CD14-positive monocyte (primary cell): ENCODE data around the gene RELN. TPM values are rescaled to one million over a fixed set of nuclear protein-coding genes. Genes with fewer than 3 reads are reported as not detected.

Experiments used
- DNase-seq, 3 donors: peaks; one replicate each; pipeline ENCODE4 v3.0.0-alpha.2; 2011 to 2022
- H2AFZ ChIP-seq: 2 replicates; pipeline ENCODE4 v1.6.0; 2012; ENCODE audit warnings: mild to moderate bottlenecking, low read depth, low read length, inconsistent platforms; ENCODE audit not compliant: insufficient read depth, poor library complexity, severe bottlenecking
- H3K27ac ChIP-seq, 2 donors: 1 replicate in 1 of 2; 2 replicates in 1 of 2; pipeline ENCODE4 v1.5.1; 2012 to 2013; ENCODE audit warnings: low read length in 2 of 2, control low read depth in 1 of 2, inconsistent platforms in 1 of 2, low read depth in 1 of 2, mild to moderate bottlenecking in 1 of 2
- H3K27me3 ChIP-seq, 2 donors: one replicate each; pipeline versions ENCODE4 v1.6.0 to v1.6.1; 2011 to 2013; ENCODE audit warnings: low read length in 2 of 2; ENCODE audit not compliant: control insufficient read depth in 2 of 2, insufficient read depth in 2 of 2
- H3K36me3 ChIP-seq, 2 donors: replicated peaks in 1 of 2; 1 replicate in 1 of 2; 2 replicates in 1 of 2; pipeline versions ENCODE4 v1.5.1 to v1.6.1; 2012 to 2013; ENCODE audit warnings: low read length in 2 of 2, control low read depth in 1 of 2, inconsistent platforms in 1 of 2, mild to moderate bottlenecking in 1 of 2; ENCODE audit not compliant: insufficient read depth in 2 of 2, control insufficient read depth in 1 of 2
- H3K4me1 ChIP-seq, 2 donors: 1 replicate in 1 of 2; 2 replicates in 1 of 2; pipeline versions ENCODE4 v1.5.1 to v1.6.1; 2012 to 2013; ENCODE audit warnings: low read length in 2 of 2, control low read depth in 1 of 2, inconsistent platforms in 1 of 2, mild to moderate bottlenecking in 1 of 2, moderate library complexity in 1 of 2; ENCODE audit not compliant: insufficient read depth in 2 of 2, control insufficient read depth in 1 of 2
- H3K4me2 ChIP-seq: replicated peaks from 2 replicates; pipeline ENCODE3; 2012; ENCODE audit warnings: low read length, moderate library complexity, mild to moderate bottlenecking; ENCODE audit not compliant: poor library complexity, severe bottlenecking; ENCODE audit errors: extremely low read depth
- H3K4me3 ChIP-seq, 3 experiments: fragments of 200-600 bp in 1 of 3; sonication (generic) in 1 of 3; replicated peaks in 1 of 3; 1 replicate in 2 of 3; 2 replicates in 1 of 3; pipeline ENCODE4 v1.5.1; 2011 to 2013; ENCODE audit warnings: low read length in 3 of 3, mild to moderate bottlenecking in 3 of 3, control low read depth in 2 of 3, low read depth in 2 of 3, inconsistent platforms in 1 of 3, moderate library complexity in 1 of 3
- H3K79me2 ChIP-seq: 2 replicates; pipeline ENCODE4 v1.6.0; 2012; ENCODE audit warnings: mild to moderate bottlenecking, control low read depth, inconsistent platforms, low read length, moderate library complexity; ENCODE audit not compliant: insufficient read depth
- H3K9ac ChIP-seq: 2 replicates; pipeline ENCODE4 v1.6.0; 2017; ENCODE audit warnings: low read length, mild to moderate bottlenecking; ENCODE audit not compliant: insufficient read depth, poor library complexity, severe bottlenecking
- H3K9me3 ChIP-seq, 2 donors: replicated peaks in 1 of 2; 1 replicate in 1 of 2; 2 replicates in 1 of 2; pipeline versions ENCODE4 v1.5.1 to v1.6.1; 2012 to 2013; ENCODE audit warnings: low read length in 2 of 2, control low read depth in 1 of 2; ENCODE audit not compliant: control insufficient read depth in 1 of 2, insufficient read depth in 1 of 2
- H4K20me1 ChIP-seq: 2 replicates; pipeline ENCODE4 v1.6.0; 2012; ENCODE audit warnings: mild to moderate bottlenecking, low read length, control low read depth, moderate library complexity; ENCODE audit not compliant: insufficient read depth
- H3K27ac Mint-ChIP-seq, 7 donors: one replicate each; pipeline ENCODE4 v1.8.0; 2020; ENCODE audit warnings: mild to moderate bottlenecking in 7 of 7, mixed read lengths in 7 of 7, moderate library complexity in 6 of 7, inconsistent platforms in 2 of 7
- H3K27me3 Mint-ChIP-seq, 3 donors: one replicate each; pipeline ENCODE4 v1.8.0; 2021 to 2022; ENCODE audit warnings: low read depth in 3 of 3, mild to moderate bottlenecking in 3 of 3, mixed read lengths in 3 of 3, moderate library complexity in 3 of 3, inconsistent platforms in 1 of 3
- H3K36me3 Mint-ChIP-seq, 2 donors: one replicate each; pipeline ENCODE4 v1.8.0; 2020; ENCODE audit warnings: mixed read lengths in 2 of 2, inconsistent platforms in 1 of 2, mild to moderate bottlenecking in 1 of 2
- H3K4me1 Mint-ChIP-seq: one replicate; pipeline ENCODE4 v1.8.0; 2020; ENCODE audit warnings: mild to moderate bottlenecking, mixed read lengths
- H3K4me3 Mint-ChIP-seq, 2 donors: one replicate each; pipeline ENCODE4 v1.8.0; 2020; ENCODE audit warnings: mild to moderate bottlenecking in 2 of 2, mixed read lengths in 2 of 2, moderate library complexity in 1 of 2
- H3K9me3 Mint-ChIP-seq, 7 donors: one replicate each; pipeline ENCODE4 v1.8.0; 2020 to 2022; ENCODE audit warnings: mixed read lengths in 7 of 7, mild to moderate bottlenecking in 6 of 7, moderate library complexity in 6 of 7, inconsistent platforms in 2 of 7
- CTCF ChIP-seq: fragments of 200-600 bp; IDR thresholded peaks from one replicate; pipeline ENCODE4 v1.8.0; 2022; ENCODE audit warnings: antibody characterized with exemption, mild to moderate bottlenecking
- WGBS: methylation state at CpG from one replicate; pipeline ENCODE4 v1.1.5; 2013; ENCODE audit warnings: missing lambda C conversion rate; ENCODE audit not compliant: insufficient coverage; 5-methylcytosine and 5-hydroxymethylcytosine counted together
- intact Hi-C, 2 donors: fragments of 100-400 bp; cut with micrococcal nuclease; formaldehyde crosslinking; loops; one replicate each; pipeline versions ENCODE4 v1.15.0 to v1.15.1; 2023
- polyA plus RNA-seq, 3 donors: library from polyadenylated mRNA; depleted of rRNA in 1 of 3; unstranded in 2 of 3; stranded (reverse) in 1 of 3; fragments of 300-500 nt in 2 of 3; fragments of >200 nt in 1 of 3; fragmentation: Illumina TruSeq in 2 of 3; gene quantifications; 1 replicate in 2 of 3; 2 replicates in 1 of 3; pipeline ENCODE4 v1.2.3, GENCODE V29; 2012 to 2021

Gene RELN
- polyA plus RNA-seq, 3 donors = not detected

GRCh38 chr7:103704701-103705100 is 284.8 kb downstream of the RELN start:
- H3K4me3 ChIP-seq = no peak overlapping the region
- Mint-ChIP-seq H3K9me3 (no peaks in the 10 kb centered on the region), H3K27ac (no peak overlapping the region), H3K27me3 (peaks cover 0 to 1% (median 0%) of the 10 kb centered on the region in 3 donors), H3K4me3 (no peak overlapping the region), H3K4me1 (no peaks in the 10 kb centered on the region), H3K36me3 (no peaks in the 10 kb centered on the region)
- H3K4me1 ChIP-seq = no peaks in the 10 kb centered on the region
- intact Hi-C loops = no loop called here
- no peak overlapping the region for H3K4me2 ChIP-seq
- no peaks in the 10 kb centered on the region for H3K9me3 ChIP-seq
- H3K27me3 ChIP-seq = no peaks in the 10 kb centered on the region
- DNase-seq = no peak
- H2AFZ ChIP-seq = no peak overlapping the region
- H4K20me1 ChIP-seq = no peaks in the 10 kb centered on the region
- no peak for TF ChIP-seq CTCF
- WGBS = 100% methylated on average over 1 of the region's 1 CpG
- no peaks in the 10 kb centered on the region for H3K36me3 ChIP-seq
- H3K79me2 ChIP-seq = no peaks in the 10 kb centered on the region
- no peak overlapping the region for H3K27ac ChIP-seq
- H3K9ac ChIP-seq = no peak overlapping the region

- no peak overlapping the region for H2AFZ ChIP-seq
- Mint-ChIP-seq H3K36me3 (no peaks in the 10 kb centered on the region), H3K27ac (no peak overlapping the region), H3K4me3 (no peak overlapping the region), H3K4me1 (no peaks in the 10 kb centered on the region), H3K9me3 (no peaks in the 10 kb centered on the region), H3K27me3 (peaks cover 0 to 1% (median 0%) of the 10 kb centered on the region in 3 donors)
- WGBS = no CpG with 5 or more reads among the region's 3 CpGs
- no peak for TF ChIP-seq CTCF
- no peak overlapping the region for H3K4me2 ChIP-seq
- DNase-seq = no peak
- no peaks in the 10 kb centered on the region for H3K9me3 ChIP-seq
- no peak overlapping the region for H3K9ac ChIP-seq
- H3K4me1 ChIP-seq = no peaks in the 10 kb centered on the region
- intact Hi-C loops = no loop called here
- no peak overlapping the region for H3K27ac ChIP-seq
- H3K36me3 ChIP-seq = no peaks in the 10 kb centered on the region
- no peaks in the 10 kb centered on the region for H4K20me1 ChIP-seq
- H3K79me2 ChIP-seq = no peaks in the 10 kb centered on the region
- no peaks in the 10 kb centered on the region for H3K27me3 ChIP-seq
- H3K4me3 ChIP-seq = no peak overlapping the region
Measured at GRCh38 chr7:103702982-103703381, 286.5 kb downstream of the RELN start.
